Occipital lobe (tissue), 2 donors: ENCODE results near the gene FAM20C. TPM values are rescaled to one million over a fixed set of nuclear protein-coding genes. Genes with fewer than 3 reads are reported as not detected.
A peak's percentile ranks its signal among the peaks of the same experiment; 100 is the strongest.

Experiments used
- DNase-seq: peaks from one replicate; lab custom pipeline; 2025; lab: John Stamatoyannopoulos, UW
- total RNA-seq: library from RNA; depleted of rRNA; stranded (reverse); fragments of >200 nt; gene quantifications from one replicate; pipeline ENCODE4 v1.2.3, GENCODE V29; 2014

Gene FAM20C
- total RNA-seq, result 18.1 TPM

- DNase-seq, result peak; percentile 78
Observed at GRCh38 chr7:191981-192649, at the start of gene FAM20C. Gene FAM20C (plus strand): TSS chr7:192571. CDS start chr7:193200, 629 bp downstream.

- no peak for DNase-seq
Observed at GRCh38 chr7:143145-143751, 49.1 kb upstream of the FAM20C start.

GRCh38 chr7:143811-144453 is 48.4 kb upstream of the FAM20C start:
- no peak for DNase-seq

GRCh38 chr7:144454-144826 is 47.9 kb upstream of the FAM20C start:
- DNase-seq, result no peak

GRCh38 chr7:145863-146262 is 46.5 kb upstream of the FAM20C start:
- DNase-seq, result no peak

DNA sequence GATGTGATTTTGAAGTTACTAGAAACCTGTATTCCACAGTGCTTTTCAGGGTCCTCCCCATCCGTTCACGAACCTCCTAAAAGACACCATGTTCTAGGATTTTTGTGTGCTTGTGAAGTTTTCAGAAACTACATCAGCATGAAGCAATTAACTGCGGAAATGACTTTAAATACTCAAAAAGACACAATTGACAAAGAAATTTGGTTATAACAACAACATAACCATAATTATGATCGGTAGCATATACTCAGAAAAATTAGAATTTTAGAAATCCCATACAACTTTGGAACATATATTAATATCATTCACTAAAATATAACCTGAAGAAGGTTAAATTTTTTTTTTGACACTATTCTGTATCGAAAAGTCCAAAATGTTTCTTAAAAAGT is 43.8 kb upstream of the FAM20C start:
- DNase-seq, result no peak

DNA sequence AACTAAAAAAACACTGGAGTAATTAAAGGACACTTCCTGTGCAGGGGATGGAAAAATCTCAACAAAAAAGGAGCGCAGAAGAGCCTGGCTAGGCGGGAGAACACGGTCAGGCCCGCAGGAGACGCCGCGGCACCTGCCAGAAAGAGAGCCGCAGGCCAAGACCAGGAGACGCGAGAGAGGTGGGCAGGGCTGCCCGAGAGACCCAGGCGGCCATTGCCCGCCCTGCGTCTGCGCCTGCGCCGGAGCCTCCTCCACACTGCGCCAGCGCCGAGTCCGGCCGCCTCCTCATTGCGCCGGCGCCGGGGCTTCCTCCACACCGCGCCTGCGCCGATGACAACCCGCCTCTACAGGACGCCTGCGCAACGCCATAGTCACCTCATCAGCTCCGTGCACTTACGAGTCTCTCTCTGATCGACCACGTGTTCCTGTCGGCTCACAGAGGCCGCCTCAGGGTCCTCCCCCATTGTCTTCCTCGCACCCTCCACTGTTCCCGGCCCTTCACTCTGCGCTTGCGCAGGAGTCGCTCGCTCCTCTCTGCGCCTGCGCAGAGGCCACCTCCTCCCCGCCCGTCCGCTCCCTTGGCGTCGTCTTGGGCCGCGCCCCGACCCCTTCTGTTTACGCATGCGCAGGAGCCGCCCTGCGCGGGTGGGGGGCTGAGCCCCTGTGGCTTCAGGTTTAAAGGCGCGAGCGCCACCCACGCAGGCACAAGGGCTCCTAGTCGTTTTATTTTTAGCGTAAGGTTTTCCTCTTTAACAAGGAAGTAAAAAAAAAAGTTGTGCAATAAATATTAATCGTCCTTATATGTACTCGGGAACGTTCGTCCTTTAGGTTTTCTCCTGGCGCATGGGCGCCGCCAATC is 43.2 kb upstream of the FAM20C start:
- peak; percentile 95 for DNase-seq

- DNase-seq, result no peak
Observed at GRCh38 chr7:149791-150636, 42.4 kb upstream of the FAM20C start.

DNA sequence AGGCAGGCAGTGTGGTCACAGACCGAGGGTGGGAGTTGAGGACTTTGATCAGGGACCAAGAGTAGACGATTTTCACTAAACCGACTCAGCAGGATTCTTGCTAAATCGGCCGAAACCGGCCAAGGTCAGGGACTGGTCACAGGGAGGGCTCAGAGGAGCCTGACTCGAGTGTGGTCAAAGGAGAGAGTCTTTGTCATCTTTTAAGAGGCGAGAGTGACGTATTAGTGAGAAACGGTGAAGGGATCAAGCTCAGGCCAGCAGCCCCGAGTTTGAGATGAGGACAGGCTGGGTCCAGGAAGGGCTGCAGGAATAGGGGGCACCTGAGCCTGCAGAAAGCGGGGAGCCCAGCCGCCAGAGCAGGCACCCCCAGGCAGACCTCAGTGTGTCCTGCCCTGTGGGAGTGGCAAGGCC is 41.6 kb upstream of the FAM20C start:
- no peak for DNase-seq

DNA sequence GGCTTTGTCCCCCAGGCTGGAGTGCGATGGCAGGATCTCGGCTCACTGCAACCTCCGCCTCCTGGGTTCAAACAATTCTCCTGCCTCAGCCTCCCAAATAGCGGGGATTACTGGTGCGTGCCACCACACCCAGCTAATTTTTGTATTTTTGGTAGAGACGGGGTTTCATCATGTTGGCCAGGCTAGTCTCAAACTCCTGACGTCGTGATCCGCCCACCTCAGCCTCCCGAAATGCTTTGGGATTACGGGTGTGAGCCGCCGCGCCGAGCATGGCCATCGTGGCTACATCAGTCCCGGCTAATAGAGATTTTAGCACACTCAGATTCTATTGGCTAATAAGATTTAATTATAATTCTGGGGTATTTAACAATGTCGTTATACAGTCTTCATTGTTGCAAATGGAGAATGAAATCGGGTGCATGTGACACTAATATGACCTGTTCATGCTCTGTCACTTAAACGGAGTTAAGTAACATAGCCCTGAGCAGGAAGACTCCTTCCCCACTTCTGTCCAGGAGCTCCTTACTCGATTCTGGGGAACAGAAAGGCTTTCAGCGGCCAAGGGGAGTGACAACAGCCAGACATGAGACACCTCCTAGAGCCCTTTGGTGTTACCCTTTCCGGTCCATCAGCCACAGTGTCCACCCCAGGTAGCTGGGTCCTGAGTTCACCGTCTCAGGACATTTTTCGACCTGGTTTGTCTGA is 40.9 kb upstream of the FAM20C start:
- DNase-seq, result no peak

DNA sequence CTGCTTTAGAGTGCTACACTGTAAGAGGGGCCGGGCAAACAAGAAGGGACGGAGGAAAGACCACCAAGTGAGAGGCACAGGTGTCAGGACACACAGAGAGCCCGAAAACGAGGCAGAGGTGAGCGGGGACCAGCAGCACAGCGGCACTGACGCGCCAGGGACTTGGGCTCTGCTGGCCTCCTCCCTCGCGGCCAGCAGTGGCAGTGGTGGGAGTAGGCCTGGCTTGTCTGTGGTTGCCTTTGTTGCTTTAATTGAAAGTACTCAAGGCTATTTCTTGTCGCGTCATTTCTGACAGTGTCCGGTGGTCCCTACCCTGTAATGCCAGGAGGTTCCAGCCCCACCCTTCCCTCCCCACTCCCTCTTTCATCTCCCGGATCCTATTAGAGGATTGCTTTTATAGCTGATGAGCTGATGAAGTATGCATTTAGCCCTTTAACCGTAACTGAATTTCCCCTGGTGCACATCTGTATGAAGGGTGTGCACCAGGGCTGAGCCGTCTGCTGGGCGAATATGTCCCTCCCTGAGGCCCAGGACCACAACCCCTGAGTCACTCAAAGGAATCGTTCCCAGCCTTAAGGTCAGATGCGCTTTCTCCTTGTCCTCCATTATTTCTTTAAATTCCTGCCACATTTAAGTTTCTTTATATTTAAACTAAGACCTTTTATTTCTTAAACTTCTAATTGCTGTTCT is 39.5 kb upstream of the FAM20C start:
- DNase-seq, result no peak

- DNase-seq, result no peak
Observed at GRCh38 chr7:153604-154003, 38.8 kb upstream of the FAM20C start.

DNA sequence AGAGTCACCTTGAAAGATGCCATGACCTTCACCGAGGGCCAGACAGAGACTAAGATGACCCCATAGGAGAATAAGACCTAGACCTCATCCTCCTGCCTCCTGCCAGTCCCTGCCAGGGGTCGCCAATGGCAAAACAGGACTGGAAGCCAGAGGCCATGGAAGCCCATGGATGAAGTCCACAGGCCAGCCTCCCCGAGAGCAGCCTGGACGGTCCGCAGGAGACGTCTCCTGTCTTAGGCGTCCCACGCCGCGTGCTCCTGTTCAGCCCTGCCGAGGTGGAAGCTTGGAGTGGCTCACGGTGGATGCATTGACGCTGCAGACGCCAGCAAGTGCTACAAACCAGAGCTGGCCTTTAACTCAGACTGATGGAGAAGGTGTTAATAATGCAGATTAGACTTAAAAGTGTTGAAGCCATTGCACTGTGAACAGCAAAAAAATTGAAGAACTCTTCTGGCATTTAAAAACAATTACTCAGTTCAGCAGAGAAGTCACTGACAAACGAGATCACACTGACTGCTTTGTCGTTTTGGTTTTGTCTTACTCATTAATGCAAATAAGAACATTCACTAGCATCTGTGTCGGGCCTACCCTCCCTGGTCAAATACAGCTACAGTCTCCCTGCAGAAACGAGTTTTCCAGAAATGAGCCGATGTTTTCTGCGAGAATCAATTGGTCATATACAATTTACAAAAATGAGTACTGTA is 38.1 kb upstream of the FAM20C start:
- no peak for DNase-seq

DNA sequence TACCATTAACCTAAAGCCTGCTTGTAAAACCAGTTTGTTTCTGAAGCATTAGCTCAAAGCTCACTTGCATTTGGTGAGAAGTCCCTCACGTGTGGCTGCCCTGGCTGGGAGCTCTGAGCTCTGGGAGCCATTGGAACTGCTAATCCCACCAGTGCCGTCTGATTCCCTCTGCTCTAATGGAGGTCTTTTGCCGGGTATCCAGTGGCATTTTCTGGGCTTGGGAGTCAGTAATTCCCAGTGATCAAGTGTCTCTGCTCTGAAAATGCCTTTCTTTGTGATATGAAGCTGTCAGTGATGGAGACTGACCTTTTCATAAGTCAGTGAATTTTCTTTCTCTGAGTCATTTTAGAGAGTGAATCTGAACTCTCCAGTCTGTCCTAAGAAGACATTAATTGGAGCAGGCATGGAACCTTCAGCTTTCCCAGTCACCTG is 36.9 kb upstream of the FAM20C start:
- DNase-seq, result no peak

DNA sequence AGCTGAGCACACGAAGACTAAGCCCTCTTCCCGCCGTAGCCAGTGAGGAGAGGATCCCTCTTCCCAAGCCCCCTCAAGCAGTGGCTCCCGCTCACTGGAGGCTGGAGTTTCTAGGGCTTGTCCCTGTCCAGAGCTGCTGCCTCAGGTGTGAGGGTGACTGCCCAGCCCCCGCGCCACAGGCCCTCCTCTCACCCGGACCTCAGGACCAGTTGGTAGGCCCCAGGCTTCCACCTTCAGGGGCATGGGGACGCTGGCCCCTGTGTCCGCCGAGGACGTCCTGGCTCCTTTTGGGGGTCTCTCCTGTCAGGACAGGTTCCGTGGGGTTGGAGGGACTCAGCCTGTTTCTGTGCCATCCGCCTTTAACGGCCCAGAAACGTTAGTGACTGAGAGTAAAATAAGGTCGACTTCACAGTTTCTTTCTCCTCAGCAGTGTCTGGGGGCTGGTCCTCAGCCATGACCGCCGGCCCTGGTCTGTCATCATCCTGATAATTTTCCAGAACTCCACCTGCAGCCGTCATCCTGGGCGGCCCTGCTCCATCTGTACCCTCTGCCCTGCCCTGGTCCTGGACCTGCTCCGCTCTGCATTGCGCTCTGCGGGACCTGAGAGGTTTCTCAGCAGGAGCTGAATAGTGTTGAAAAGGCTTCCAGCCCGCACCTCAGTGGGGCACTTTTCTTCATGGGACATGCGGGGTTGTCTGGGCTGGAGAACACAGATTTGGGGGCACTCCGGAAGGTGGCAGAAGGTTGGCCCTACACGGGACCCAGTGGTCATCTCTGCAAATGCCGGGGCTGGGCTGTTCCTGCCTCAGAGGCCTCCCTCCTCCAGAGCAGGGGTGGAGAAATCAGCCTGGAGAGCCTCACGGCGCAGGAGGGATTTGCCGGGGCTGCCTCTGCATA is 36.0 kb upstream of the FAM20C start:
- DNase-seq, result no peak

DNA sequence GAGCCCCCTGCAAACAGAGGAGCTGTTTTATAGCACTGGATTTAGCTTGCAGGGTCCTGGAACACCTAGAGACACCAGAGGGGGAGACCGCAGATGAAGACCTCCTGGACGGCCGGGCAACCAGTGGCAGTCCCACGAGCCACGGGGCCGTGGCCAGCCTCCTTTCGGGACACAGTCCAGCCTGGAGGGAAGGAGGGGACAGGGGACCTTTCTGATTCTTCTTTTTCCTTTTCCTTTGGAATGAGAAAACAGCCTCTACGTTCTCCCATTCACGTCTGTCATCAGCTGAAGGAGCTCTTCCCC is 35.4 kb upstream of the FAM20C start:
- DNase-seq, result no peak

GRCh38 chr7:157771-158625 is 34.4 kb upstream of the FAM20C start:
- DNase-seq, result no peak
